HepG2 (cell line): ENCODE data around the gene ACTR6. TPM values are rescaled to one million over a fixed set of nuclear protein-coding genes. Genes with fewer than 3 reads are reported as not detected.

Experiments used
- ARID3A ChIP-seq: IDR thresholded peaks from 2 replicates; pipeline ENCODE4 v1.6.1; 2012; ENCODE audit warnings: low read depth, low read length, improper control_type of control experiment
- HINFP ChIP-seq: sonication (generic); formaldehyde crosslinking; IDR thresholded peaks from 2 replicates; pipeline ENCODE4 v1.4.0; 2020; ENCODE audit warnings: low read depth, mild to moderate bottlenecking, missing genetic modification reagents
- HMG20A ChIP-seq: IDR thresholded peaks from 2 replicates; pipeline ENCODE4 v1.6.1; 2016; ENCODE audit warnings: borderline replicate concordance
- JARID2 ChIP-seq: sonication (generic); formaldehyde crosslinking; IDR thresholded peaks from 2 replicates; pipeline ENCODE4 v1.8.1; 2023; ENCODE audit warnings: missing genetic modification reagents, inconsistent platforms; ENCODE audit not compliant: insufficient replicate concordance
- MTF1 ChIP-seq: sonication (generic); formaldehyde crosslinking; IDR thresholded peaks from 2 replicates; pipeline ENCODE4 v1.5.0; 2020; ENCODE audit warnings: missing genetic modification reagents
- NFYC ChIP-seq: IDR thresholded peaks from 2 replicates; pipeline ENCODE4 v1.6.1; 2016; ENCODE audit warnings: missing genetic modification reagents, missing compliant biosample characterization
- PTBP1 ChIP-seq: fragments of 200-400 bp; formaldehyde crosslinking; IDR thresholded peaks from 2 replicates; pipeline ENCODE4 v1.6.1; 2018; ENCODE audit warnings: low read length, low read depth; ENCODE audit not compliant: poor library complexity, severe bottlenecking
- RARG ChIP-seq: sonication (generic); formaldehyde crosslinking; IDR thresholded peaks from 2 replicates; pipeline ENCODE4 v1.4.0; 2020; ENCODE audit warnings: low read depth, mild to moderate bottlenecking, missing genetic modification reagents
- SOX5 ChIP-seq: IDR thresholded peaks from 2 replicates; pipeline ENCODE4 v1.6.1; 2016; ENCODE audit warnings: borderline replicate concordance
- WIZ ChIP-seq: sonication (generic); formaldehyde crosslinking; IDR thresholded peaks from 2 replicates; pipeline ENCODE4 v1.5.1; 2020; ENCODE audit warnings: mild to moderate bottlenecking, missing genetic modification reagents
- ZNF12 ChIP-seq: sonication (generic); formaldehyde crosslinking; IDR thresholded peaks from 2 replicates; pipeline ENCODE4 v1.5.0; 2020; ENCODE audit warnings: missing genetic modification reagents
- ZNF335 ChIP-seq: sonication (generic); formaldehyde crosslinking; IDR thresholded peaks from 2 replicates; pipeline ENCODE4 v1.4.0; 2020; ENCODE audit warnings: missing genetic modification reagents
- ZNF543 ChIP-seq: sonication (generic); formaldehyde crosslinking; IDR thresholded peaks from 2 replicates; pipeline ENCODE4 v1.4.0; 2020; ENCODE audit warnings: mild to moderate bottlenecking, missing genetic modification reagents
- ZNF556 ChIP-seq: sonication (generic); formaldehyde crosslinking; IDR thresholded peaks from 2 replicates; pipeline ENCODE4 v1.4.0; 2020; ENCODE audit warnings: mild to moderate bottlenecking, missing genetic modification reagents, borderline replicate concordance
- ZNF577 ChIP-seq: sonication (generic); formaldehyde crosslinking; IDR thresholded peaks from 2 replicates; pipeline ENCODE4 v1.4.0; 2020; ENCODE audit warnings: mild to moderate bottlenecking, low read depth, missing genetic modification reagents, borderline replicate concordance
- polyA plus RNA-seq, 8 experiments: library from polyadenylated mRNA; depleted of rRNA in 3 of 8; stranded (reverse) in 7 of 8; unstranded in 1 of 8; fragments of >200 nt; fragmentation: Illumina TruSeq in 4 of 8; extraction: Trizol in 4 of 8; gene quantifications; 2 replicates each; pipeline versions ENCODE4 v1.2.1 to v1.2.3, GENCODE V29; 2011 to 2016; ENCODE audit warnings: low read depth in 4 of 8, missing spikeins in 1 of 8, mixed read lengths in 1 of 8; ENCODE audit not compliant: insufficient read depth in 1 of 8
- total RNA-seq, 5 experiments: library from RNA; depleted of rRNA; stranded (reverse); fragments of >200 nt; fragmentation: Illumina TruSeq; extraction: Trizol; gene quantifications; 2 replicates each; pipeline ENCODE4 v1.2.3, GENCODE V29; 2016; ENCODE audit warnings: low read depth in 1 of 5
- TF ChIP-seq, protein P1 (sequence below): sonication (generic); formaldehyde crosslinking; IDR thresholded peaks from 2 replicates; pipeline ENCODE4 v1.5.0; 2020; ENCODE audit warnings: mild to moderate bottlenecking, missing genetic modification reagents
- TF ChIP-seq, protein P2 (sequence below): sonication (generic); formaldehyde crosslinking; IDR thresholded peaks from 2 replicates; pipeline ENCODE4 v1.4.0; 2020; ENCODE audit warnings: missing genetic modification reagents, borderline replicate concordance

ACTR6 gene
- total and polyA plus RNA-seq, 2 of the 13 experiments (the other 11 are each of a cell fraction or from before 2014, with no cell fraction given) = 12.9 to 22.4 TPM

GRCh38 chr12:100199347-100200149 lies 1.1 kb upstream of the ACTR6 start (continued):
- TF ChIP-seq ZNF577 (CRISPR knock-in tag) (no peak), ZNF335 (CRISPR knock-in tag) (no peak), NFYC (CRISPR knock-in tag) (no peak), MTF1 (CRISPR knock-in tag) (no peak), ZNF543 (CRISPR knock-in tag) (peak; percentile 57; the same call in 1 of the 2 replicates), HMG20A (CRISPR knock-in tag) (no peak), JARID2 (CRISPR knock-in tag) (no peak), SOX5 (CRISPR knock-in tag) (no peak), WIZ (CRISPR knock-in tag) (no peak), HINFP (CRISPR knock-in tag) (no peak), ZNF12 (no peak), ZNF556 (CRISPR knock-in tag) (peak; percentile 26; the same call in 1 of the 2 replicates), RARG (no peak), PTBP1 (no peak), ARID3A (no peak)
- TF ChIP-seq, protein P1, sequence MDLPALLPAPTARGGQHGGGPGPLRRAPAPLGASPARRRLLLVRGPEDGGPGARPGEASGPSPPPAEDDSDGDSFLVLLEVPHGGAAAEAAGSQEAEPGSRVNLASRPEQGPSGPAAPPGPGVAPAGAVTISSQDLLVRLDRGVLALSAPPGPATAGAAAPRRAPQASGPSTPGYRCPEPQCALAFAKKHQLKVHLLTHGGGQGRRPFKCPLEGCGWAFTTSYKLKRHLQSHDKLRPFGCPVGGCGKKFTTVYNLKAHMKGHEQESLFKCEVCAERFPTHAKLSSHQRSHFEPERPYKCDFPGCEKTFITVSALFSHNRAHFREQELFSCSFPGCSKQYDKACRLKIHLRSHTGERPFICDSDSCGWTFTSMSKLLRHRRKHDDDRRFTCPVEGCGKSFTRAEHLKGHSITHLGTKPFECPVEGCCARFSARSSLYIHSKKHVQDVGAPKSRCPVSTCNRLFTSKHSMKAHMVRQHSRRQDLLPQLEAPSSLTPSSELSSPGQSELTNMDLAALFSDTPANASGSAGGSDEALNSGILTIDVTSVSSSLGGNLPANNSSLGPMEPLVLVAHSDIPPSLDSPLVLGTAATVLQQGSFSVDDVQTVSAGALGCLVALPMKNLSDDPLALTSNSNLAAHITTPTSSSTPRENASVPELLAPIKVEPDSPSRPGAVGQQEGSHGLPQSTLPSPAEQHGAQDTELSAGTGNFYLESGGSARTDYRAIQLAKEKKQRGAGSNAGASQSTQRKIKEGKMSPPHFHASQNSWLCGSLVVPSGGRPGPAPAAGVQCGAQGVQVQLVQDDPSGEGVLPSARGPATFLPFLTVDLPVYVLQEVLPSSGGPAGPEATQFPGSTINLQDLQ = no peak
- TF ChIP-seq, protein P2, sequence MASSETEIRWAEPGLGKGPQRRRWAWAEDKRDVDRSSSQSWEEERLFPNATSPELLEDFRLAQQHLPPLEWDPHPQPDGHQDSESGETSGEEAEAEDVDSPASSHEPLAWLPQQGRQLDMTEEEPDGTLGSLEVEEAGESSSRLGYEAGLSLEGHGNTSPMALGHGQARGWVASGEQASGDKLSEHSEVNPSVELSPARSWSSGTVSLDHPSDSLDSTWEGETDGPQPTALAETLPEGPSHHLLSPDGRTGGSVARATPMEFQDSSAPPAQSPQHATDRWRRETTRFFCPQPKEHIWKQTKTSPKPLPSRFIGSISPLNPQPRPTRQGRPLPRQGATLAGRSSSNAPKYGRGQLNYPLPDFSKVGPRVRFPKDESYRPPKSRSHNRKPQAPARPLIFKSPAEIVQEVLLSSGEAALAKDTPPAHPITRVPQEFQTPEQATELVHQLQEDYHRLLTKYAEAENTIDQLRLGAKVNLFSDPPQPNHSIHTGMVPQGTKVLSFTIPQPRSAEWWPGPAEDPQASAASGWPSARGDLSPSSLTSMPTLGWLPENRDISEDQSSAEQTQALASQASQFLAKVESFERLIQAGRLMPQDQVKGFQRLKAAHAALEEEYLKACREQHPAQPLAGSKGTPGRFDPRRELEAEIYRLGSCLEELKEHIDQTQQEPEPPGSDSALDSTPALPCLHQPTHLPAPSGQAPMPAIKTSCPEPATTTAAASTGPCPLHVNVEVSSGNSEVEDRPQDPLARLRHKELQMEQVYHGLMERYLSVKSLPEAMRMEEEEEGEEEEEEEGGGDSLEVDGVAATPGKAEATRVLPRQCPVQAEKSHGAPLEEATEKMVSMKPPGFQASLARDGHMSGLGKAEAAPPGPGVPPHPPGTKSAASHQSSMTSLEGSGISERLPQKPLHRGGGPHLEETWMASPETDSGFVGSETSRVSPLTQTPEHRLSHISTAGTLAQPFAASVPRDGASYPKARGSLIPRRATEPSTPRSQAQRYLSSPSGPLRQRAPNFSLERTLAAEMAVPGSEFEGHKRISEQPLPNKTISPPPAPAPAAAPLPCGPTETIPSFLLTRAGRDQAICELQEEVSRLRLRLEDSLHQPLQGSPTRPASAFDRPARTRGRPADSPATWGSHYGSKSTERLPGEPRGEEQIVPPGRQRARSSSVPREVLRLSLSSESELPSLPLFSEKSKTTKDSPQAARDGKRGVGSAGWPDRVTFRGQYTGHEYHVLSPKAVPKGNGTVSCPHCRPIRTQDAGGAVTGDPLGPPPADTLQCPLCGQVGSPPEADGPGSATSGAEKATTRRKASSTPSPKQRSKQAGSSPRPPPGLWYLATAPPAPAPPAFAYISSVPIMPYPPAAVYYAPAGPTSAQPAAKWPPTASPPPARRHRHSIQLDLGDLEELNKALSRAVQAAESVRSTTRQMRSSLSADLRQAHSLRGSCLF = no peak
